ENCODE measurements around the gene SGPL1. TPM values are rescaled to one million over a fixed set of nuclear protein-coding genes. Genes with fewer than 3 reads are reported as not detected.

Gene SGPL1
- total and polyA plus RNA-seq, 2 experiments from 2014 or later, result 12.0 to 42.7 TPM

DNA sequence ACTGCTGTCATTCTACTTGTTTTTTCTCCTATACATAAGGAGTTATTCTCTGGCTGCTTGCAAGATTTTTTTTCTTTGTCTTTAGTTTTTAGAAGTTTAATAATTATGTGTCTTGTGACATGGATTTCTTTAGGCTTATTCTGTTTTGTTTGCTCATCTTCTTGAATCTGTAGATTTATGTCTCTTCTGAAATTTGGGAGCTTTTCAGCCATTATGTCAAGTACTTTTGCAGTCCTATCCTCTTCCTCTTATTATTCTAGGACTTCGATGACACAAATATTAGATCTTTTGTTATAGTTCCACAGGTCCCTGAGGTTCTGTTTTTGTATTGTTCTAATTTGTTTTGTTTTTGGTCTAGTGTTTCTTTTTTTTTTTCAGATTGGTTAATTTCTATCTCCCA is 13.9 kb upstream of the SGPL1 start:
- Mint-ChIP-seq H3K4me3 (no peak overlapping the region), H3K36me3 (ENCODE audit: low read depth) (no peaks in the 10 kb centered on the region), H3K27me3 (ENCODE audit: insufficient read depth, low read depth, poor library complexity) (peaks cover 2% of the 10 kb centered on the region), H3K4me1 (no peaks in the 10 kb centered on the region; the same call in 1 of the 3 replicates), H3K27ac (no peak overlapping the region), H3K9me3 (no peaks in the 10 kb centered on the region)
- Histone ChIP-seq H3K4me2 (no peak overlapping the region), H4K20me1 (replicated peaks; ENCODE audit: insufficient read depth) (no peaks in the 10 kb centered on the region), H3K9me2 (ENCODE audit: insufficient read depth) (peaks cover 23% of the 10 kb centered on the region), H3K4me1 (ENCODE audit: insufficient read depth) (peaks cover 3% of the 10 kb centered on the region), H3K36me3 (ENCODE audit: insufficient read depth) (no peaks in the 10 kb centered on the region), H3K4me3 (no peak overlapping the region), H3K27ac (ENCODE audit: low read depth) (no peak overlapping the region), H3K27me3 (ENCODE audit: insufficient read depth) (no peaks in the 10 kb centered on the region), H2AFZ (no peak overlapping the region), H3F3A (replicated peaks; ENCODE audit: low read depth) (no peaks in the 10 kb centered on the region), H3K79me2 (replicated peaks; ENCODE audit: insufficient read depth) (no peaks in the 10 kb centered on the region)
- DNase-seq (ENCODE audit: low spot score), result no peak
- TF ChIP-seq EZH2phosphoT487 (IDR thresholded peaks at IDR 0.05; ENCODE audit: unreplicated experiment), result no peak
- no peak for TF ChIP-seq ZNF114 (CRISPR knock-in tag; IDR thresholded peaks at IDR 0.05)
- no peak for TF ChIP-seq NANOG (IDR thresholded peaks at IDR 0.05; ENCODE audit: borderline replicate concordance)
- no peak for TF ChIP-seq JUNB (IDR thresholded peaks at IDR 0.05; ENCODE audit: unreplicated experiment)
- no peak for TF ChIP-seq CREB1 (CRISPR knock-in tag; IDR thresholded peaks at IDR 0.05; ENCODE audit: low read depth)
- TF ChIP-seq, protein P1, sequence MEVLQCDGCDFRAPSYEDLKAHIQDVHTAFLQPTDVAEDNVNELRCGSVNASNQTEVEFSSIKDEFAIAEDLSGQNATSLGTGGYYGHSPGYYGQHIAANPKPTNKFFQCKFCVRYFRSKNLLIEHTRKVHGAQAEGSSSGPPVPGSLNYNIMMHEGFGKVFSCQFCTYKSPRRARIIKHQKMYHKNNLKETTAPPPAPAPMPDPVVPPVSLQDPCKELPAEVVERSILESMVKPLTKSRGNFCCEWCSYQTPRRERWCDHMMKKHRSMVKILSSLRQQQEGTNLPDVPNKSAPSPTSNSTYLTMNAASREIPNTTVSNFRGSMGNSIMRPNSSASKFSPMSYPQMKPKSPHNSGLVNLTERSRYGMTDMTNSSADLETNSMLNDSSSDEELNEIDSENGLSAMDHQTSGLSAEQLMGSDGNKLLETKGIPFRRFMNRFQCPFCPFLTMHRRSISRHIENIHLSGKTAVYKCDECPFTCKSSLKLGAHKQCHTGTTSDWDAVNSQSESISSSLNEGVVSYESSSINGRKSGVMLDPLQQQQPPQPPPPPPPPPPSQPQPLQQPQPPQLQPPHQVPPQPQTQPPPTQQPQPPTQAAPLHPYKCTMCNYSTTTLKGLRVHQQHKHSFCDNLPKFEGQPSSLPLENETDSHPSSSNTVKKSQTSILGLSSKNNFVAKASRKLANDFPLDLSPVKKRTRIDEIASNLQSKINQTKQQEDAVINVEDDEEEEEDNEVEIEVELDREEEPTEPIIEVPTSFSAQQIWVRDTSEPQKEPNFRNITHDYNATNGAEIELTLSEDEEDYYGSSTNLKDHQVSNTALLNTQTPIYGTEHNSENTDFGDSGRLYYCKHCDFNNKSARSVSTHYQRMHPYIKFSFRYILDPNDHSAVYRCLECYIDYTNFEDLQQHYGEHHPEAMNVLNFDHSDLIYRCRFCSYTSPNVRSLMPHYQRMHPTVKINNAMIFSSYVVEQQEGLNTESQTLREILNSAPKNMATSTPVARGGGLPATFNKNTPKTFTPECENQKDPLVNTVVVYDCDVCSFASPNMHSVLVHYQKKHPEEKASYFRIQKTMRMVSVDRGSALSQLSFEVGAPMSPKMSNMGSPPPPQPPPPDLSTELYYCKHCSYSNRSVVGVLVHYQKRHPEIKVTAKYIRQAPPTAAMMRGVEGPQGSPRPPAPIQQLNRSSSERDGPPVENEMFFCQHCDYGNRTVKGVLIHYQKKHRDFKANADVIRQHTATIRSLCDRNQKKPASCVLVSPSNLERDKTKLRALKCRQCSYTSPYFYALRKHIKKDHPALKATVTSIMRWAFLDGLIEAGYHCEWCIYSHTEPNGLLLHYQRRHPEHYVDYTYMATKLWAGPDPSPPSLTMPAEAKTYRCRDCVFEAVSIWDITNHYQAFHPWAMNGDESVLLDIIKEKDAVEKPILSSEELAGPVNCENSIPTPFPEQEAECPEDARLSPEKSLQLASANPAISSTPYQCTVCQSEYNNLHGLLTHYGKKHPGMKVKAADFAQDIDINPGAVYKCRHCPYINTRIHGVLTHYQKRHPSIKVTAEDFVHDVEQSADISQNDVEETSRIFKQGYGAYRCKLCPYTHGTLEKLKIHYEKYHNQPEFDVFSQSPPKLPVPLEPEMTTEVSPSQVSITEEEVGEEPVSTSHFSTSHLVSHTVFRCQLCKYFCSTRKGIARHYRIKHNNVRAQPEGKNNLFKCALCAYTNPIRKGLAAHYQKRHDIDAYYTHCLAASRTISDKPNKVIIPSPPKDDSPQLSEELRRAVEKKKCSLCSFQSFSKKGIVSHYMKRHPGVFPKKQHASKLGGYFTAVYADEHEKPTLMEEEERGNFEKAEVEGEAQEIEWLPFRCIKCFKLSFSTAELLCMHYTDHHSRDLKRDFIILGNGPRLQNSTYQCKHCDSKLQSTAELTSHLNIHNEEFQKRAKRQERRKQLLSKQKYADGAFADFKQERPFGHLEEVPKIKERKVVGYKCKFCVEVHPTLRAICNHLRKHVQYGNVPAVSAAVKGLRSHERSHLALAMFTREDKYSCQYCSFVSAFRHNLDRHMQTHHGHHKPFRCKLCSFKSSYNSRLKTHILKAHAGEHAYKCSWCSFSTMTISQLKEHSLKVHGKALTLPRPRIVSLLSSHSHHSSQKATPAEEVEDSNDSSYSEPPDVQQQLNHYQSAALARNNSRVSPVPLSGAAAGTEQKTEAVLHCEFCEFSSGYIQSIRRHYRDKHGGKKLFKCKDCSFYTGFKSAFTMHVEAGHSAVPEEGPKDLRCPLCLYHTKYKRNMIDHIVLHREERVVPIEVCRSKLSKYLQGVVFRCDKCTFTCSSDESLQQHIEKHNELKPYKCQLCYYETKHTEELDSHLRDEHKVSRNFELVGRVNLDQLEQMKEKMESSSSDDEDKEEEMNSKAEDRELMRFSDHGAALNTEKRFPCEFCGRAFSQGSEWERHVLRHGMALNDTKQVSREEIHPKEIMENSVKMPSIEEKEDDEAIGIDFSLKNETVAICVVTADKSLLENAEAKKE (CRISPR knock-in tag; IDR thresholded peaks at IDR 0.05), result no peak
- no peak for TF ChIP-seq POLR2AphosphoS5 (IDR thresholded peaks at IDR 0.05; ENCODE audit: low read depth)
- TF ChIP-seq, protein P2, sequence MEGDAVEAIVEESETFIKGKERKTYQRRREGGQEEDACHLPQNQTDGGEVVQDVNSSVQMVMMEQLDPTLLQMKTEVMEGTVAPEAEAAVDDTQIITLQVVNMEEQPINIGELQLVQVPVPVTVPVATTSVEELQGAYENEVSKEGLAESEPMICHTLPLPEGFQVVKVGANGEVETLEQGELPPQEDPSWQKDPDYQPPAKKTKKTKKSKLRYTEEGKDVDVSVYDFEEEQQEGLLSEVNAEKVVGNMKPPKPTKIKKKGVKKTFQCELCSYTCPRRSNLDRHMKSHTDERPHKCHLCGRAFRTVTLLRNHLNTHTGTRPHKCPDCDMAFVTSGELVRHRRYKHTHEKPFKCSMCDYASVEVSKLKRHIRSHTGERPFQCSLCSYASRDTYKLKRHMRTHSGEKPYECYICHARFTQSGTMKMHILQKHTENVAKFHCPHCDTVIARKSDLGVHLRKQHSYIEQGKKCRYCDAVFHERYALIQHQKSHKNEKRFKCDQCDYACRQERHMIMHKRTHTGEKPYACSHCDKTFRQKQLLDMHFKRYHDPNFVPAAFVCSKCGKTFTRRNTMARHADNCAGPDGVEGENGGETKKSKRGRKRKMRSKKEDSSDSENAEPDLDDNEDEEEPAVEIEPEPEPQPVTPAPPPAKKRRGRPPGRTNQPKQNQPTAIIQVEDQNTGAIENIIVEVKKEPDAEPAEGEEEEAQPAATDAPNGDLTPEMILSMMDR (conservative IDR thresholded peaks at IDR 0.05; ENCODE audit: low read depth in 2 of 2), result no peak
- TF ChIP-seq STAT1 (IDR thresholded peaks at IDR 0.05; ENCODE audit: unreplicated experiment), result no peak
- TF ChIP-seq ZNF331 (CRISPR knock-in tag; IDR thresholded peaks at IDR 0.05; ENCODE audit: low read depth), result no peak
- TF ChIP-seq, protein P3, sequence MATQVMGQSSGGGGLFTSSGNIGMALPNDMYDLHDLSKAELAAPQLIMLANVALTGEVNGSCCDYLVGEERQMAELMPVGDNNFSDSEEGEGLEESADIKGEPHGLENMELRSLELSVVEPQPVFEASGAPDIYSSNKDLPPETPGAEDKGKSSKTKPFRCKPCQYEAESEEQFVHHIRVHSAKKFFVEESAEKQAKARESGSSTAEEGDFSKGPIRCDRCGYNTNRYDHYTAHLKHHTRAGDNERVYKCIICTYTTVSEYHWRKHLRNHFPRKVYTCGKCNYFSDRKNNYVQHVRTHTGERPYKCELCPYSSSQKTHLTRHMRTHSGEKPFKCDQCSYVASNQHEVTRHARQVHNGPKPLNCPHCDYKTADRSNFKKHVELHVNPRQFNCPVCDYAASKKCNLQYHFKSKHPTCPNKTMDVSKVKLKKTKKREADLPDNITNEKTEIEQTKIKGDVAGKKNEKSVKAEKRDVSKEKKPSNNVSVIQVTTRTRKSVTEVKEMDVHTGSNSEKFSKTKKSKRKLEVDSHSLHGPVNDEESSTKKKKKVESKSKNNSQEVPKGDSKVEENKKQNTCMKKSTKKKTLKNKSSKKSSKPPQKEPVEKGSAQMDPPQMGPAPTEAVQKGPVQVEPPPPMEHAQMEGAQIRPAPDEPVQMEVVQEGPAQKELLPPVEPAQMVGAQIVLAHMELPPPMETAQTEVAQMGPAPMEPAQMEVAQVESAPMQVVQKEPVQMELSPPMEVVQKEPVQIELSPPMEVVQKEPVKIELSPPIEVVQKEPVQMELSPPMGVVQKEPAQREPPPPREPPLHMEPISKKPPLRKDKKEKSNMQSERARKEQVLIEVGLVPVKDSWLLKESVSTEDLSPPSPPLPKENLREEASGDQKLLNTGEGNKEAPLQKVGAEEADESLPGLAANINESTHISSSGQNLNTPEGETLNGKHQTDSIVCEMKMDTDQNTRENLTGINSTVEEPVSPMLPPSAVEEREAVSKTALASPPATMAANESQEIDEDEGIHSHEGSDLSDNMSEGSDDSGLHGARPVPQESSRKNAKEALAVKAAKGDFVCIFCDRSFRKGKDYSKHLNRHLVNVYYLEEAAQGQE (IDR thresholded peaks at IDR 0.05; ENCODE audit: unreplicated experiment), result no peak
- TF ChIP-seq, protein P4, sequence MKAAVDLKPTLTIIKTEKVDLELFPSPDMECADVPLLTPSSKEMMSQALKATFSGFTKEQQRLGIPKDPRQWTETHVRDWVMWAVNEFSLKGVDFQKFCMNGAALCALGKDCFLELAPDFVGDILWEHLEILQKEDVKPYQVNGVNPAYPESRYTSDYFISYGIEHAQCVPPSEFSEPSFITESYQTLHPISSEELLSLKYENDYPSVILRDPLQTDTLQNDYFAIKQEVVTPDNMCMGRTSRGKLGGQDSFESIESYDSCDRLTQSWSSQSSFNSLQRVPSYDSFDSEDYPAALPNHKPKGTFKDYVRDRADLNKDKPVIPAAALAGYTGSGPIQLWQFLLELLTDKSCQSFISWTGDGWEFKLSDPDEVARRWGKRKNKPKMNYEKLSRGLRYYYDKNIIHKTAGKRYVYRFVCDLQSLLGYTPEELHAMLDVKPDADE (IDR thresholded peaks at IDR 0.05), result no peak
- TF ChIP-seq EZH2 (IDR thresholded peaks at IDR 0.05; ENCODE audit: low read depth, unreplicated experiment), result no peak
- no peak for ATAC-seq

Data from GM23338 (cell line).